ENCODE data around the gene CFDP1.

The CFDP1 gene

GRCh38 chr16:75256696-75257343, 176.5 kb downstream of the CFDP1 start:
- Histone ChIP-seq H3F3A (ENCODE audit: insufficient read depth, low read length) (no peaks in the 10 kb centered on the region), H3K4me3 (ENCODE audit: low read depth, low read length, poor library complexity, severe bottlenecking) (no peak overlapping the region), H3K9me3 (ENCODE audit: low read length) (no peaks in the 10 kb centered on the region), H3K27me3 (ENCODE audit: insufficient read depth, low read length) (0 out of 2 replicates have a peak, but pooled peaks cover 9% of the 10 kb centered on the region), H3K27ac (ENCODE audit: low read depth, low read length, poor library complexity, severe bottlenecking) (no peak overlapping the region), H3K36me3 (ENCODE audit: insufficient read depth, low read length) (no peaks in the 10 kb centered on the region), H2AFZ (ENCODE audit: low read length) (no peak overlapping the region), H3K4me2 (ENCODE audit: low read length) (no peak overlapping the region), H3K9me2 (ENCODE audit: low read depth, low read length) (no peaks in the 10 kb centered on the region), H4K20me1 (ENCODE audit: insufficient read depth, low read length) (no peaks in the 10 kb centered on the region), H3K4me1 (ENCODE audit: insufficient read depth, low read length, severe bottlenecking) (no peaks in the 10 kb centered on the region), H3K9ac (ENCODE audit: low read length) (no peak overlapping the region), H3K79me2 (ENCODE audit: insufficient read depth, low read length) (no peaks in the 10 kb centered on the region)
- no peak for TF ChIP-seq EZH2 (IDR thresholded peaks at IDR 0.05; ENCODE audit: borderline replicate concordance, low read length)
- TF ChIP-seq CTCF (IDR thresholded peaks at IDR 0.05; ENCODE audit: low read length): no peak

- TF ChIP-seq CTCF (IDR thresholded peaks at IDR 0.05; ENCODE audit: low read length) (no peak; the same call in 1 of the 2 replicates), EZH2 (IDR thresholded peaks at IDR 0.05; ENCODE audit: borderline replicate concordance, low read length) (no peak)
- H3K9ac ChIP-seq (ENCODE audit: low read length): no peak overlapping the region
- 0 out of 2 replicates have a peak, but pooled peaks cover 9% of the 10 kb centered on the region for H3K27me3 ChIP-seq (ENCODE audit: insufficient read depth, low read length)
- H3K4me3 ChIP-seq (ENCODE audit: low read depth, low read length, poor library complexity, severe bottlenecking): no peak overlapping the region
- no peaks in the 10 kb centered on the region for H3K9me3 ChIP-seq (ENCODE audit: low read length)
- no peaks in the 10 kb centered on the region for H3F3A ChIP-seq (ENCODE audit: insufficient read depth, low read length)
- no peaks in the 10 kb centered on the region for H4K20me1 ChIP-seq (ENCODE audit: insufficient read depth, low read length)
- no peak overlapping the region for H3K27ac ChIP-seq (ENCODE audit: low read depth, low read length, poor library complexity, severe bottlenecking)
- H3K36me3 ChIP-seq (ENCODE audit: insufficient read depth, low read length): no peaks in the 10 kb centered on the region
- H2AFZ ChIP-seq (ENCODE audit: low read length): no peak overlapping the region
- peaks cover under 1% of the 10 kb centered on the region for H3K4me1 ChIP-seq (ENCODE audit: insufficient read depth, low read length, severe bottlenecking)
- H3K9me2 ChIP-seq (ENCODE audit: low read depth, low read length): no peaks in the 10 kb centered on the region
- H3K79me2 ChIP-seq (ENCODE audit: insufficient read depth, low read length): no peaks in the 10 kb centered on the region
- H3K4me2 ChIP-seq (ENCODE audit: low read length): no peak overlapping the region
These were observed 177.2 kb downstream of the CFDP1 start for GRCh38 chr16:75256059-75256571.

- Histone ChIP-seq H3K79me2 (ENCODE audit: insufficient read depth, low read length) (no peaks in the 10 kb centered on the region), H3K27ac (ENCODE audit: low read depth, low read length, poor library complexity, severe bottlenecking) (no peak overlapping the region), H3K4me3 (ENCODE audit: low read depth, low read length, poor library complexity, severe bottlenecking) (no peak overlapping the region), H3K4me2 (ENCODE audit: low read length) (no peak overlapping the region), H3F3A (ENCODE audit: insufficient read depth, low read length) (no peaks in the 10 kb centered on the region), H3K9me2 (ENCODE audit: low read depth, low read length) (no peaks in the 10 kb centered on the region), H3K9ac (ENCODE audit: low read length) (no peak overlapping the region), H3K4me1 (ENCODE audit: insufficient read depth, low read length, severe bottlenecking) (peaks cover 11% of the 10 kb centered on the region), H4K20me1 (ENCODE audit: insufficient read depth, low read length) (no peaks in the 10 kb centered on the region), H3K27me3 (ENCODE audit: insufficient read depth, low read length) (peaks cover 13% of the 10 kb centered on the region; the same call in 1 of the 2 replicates), H3K9me3 (ENCODE audit: low read length) (no peaks in the 10 kb centered on the region), H2AFZ (ENCODE audit: low read length) (no peak overlapping the region), H3K36me3 (ENCODE audit: insufficient read depth, low read length) (no peaks in the 10 kb centered on the region)
- TF ChIP-seq EZH2 (IDR thresholded peaks at IDR 0.05; ENCODE audit: borderline replicate concordance, low read length) (no peak), CTCF (IDR thresholded peaks at IDR 0.05; ENCODE audit: low read length) (no peak)
These were observed 178.9 kb downstream of the CFDP1 start for GRCh38 chr16:75254359-75254837.

Data from OCI-LY1 (cell line).